Measurements from ENCODE around the gene ALDH1A2.

GRCh38 chr15:57973534-57973933 lies 92.0 kb downstream of the ALDH1A2 start:
- TF ChIP-seq CTCF (optimal IDR thresholded peaks at IDR 0.05 in 1 of 3, IDR thresholded peaks at IDR 0.05 in 1 of 3, conservative IDR thresholded peaks at IDR 0.05 in 1 of 3; ENCODE audit: extremely low read depth in 1 of 3, insufficient read depth in 2 of 3, low read length in 3 of 3): no peak
- no peak for TF ChIP-seq EZH2 (IDR thresholded peaks at IDR 0.05; ENCODE audit: low read length)

Measured in keratinocyte (primary cell).